ENCODE results near the gene SMPD3. TPM values are rescaled to one million over a fixed set of nuclear protein-coding genes. Genes with fewer than 3 reads are reported as not detected.
A peak's percentile ranks its signal among the peaks of the same experiment; 100 is the strongest.

The SMPD3 gene
- total RNA-seq, 2 experiments from 2014 or later = 0.89 to 1.1 TPM

DNA sequence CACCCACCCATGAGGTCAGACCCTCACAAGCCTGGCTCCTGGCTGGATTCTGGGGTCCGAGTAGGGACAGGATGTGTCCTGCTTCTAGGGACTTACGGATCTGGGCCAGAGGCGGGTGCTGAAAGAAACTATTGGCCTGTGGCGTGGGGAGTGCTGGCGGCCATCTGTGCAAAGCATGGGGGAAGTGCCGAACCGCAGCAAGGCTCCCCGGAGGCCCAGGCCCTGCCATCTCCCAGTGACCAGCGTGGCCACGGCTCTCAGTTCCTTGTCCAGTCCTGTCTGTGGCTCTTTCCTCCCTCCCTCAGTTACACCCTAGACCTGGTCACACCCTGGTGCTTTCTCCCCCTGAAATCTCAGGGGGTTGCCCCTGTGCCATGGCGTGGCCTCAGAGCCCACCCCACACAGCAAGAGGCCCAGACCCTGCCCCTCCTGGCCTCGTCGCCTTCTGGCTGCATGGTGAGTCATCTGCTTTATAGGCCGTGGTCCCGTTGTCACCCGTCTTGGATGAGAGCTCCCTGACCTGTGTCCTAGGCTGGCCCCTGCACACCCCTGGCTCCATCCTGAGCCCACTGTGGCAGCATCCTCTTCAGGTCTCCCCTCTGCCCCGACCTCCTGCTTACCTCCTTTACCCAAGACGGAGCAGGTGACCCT is 83.0 kb downstream of the SMPD3 start:
- POLR2A ChIA-PET = no interaction called here
- intact Hi-C loops (cut with DNase I, micrococcal nuclease) = loop anchor here in 1 of 2 experiments (5.0 kb wide), 1 partner anchor 47 kb away; no protein-coding TSS in a partner anchor
- Mint-ChIP-seq H3K4me1 (ENCODE audit: low read depth) (peaks cover 51% of the 10 kb centered on the region), H3K27me3 (no peaks in the 10 kb centered on the region), H3K36me3 (ENCODE audit: low read depth) (peaks cover 5% of the 10 kb centered on the region), H3K9me3 (no peaks in the 10 kb centered on the region), H3K27ac (no peak overlapping the region), H3K4me3 (no peak overlapping the region)
- TF ChIP-seq, protein P1, sequence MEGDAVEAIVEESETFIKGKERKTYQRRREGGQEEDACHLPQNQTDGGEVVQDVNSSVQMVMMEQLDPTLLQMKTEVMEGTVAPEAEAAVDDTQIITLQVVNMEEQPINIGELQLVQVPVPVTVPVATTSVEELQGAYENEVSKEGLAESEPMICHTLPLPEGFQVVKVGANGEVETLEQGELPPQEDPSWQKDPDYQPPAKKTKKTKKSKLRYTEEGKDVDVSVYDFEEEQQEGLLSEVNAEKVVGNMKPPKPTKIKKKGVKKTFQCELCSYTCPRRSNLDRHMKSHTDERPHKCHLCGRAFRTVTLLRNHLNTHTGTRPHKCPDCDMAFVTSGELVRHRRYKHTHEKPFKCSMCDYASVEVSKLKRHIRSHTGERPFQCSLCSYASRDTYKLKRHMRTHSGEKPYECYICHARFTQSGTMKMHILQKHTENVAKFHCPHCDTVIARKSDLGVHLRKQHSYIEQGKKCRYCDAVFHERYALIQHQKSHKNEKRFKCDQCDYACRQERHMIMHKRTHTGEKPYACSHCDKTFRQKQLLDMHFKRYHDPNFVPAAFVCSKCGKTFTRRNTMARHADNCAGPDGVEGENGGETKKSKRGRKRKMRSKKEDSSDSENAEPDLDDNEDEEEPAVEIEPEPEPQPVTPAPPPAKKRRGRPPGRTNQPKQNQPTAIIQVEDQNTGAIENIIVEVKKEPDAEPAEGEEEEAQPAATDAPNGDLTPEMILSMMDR (IDR thresholded peaks at IDR 0.05) = no peak
- peaks cover 0 to 4% of the 10 kb centered on the region in 2 experiments for H3K27me3 ChIP-seq (ENCODE audit: control insufficient read depth in 1 of 2, insufficient read depth in 2 of 2, low read length in 2 of 2)
- no peaks in the 10 kb centered on the region for H3K9me3 ChIP-seq (ENCODE audit: control insufficient read depth in 1 of 2, insufficient read depth in 1 of 2, low read length in 2 of 2)
- peaks cover 48% of the 10 kb centered on the region for H3K4me1 ChIP-seq (ENCODE audit: insufficient read depth, low read length)
- no peak for ATAC-seq (ENCODE audit: poor library complexity)
- no peak overlapping the region for H3K4me3 ChIP-seq (ENCODE audit: low read length)
- H3K36me3 ChIP-seq (ENCODE audit: insufficient read depth, low read length) = no peaks in the 10 kb centered on the region
- CTCF ChIA-PET = no interaction called here
- no peak for DNase-seq
- H3K27ac ChIP-seq (ENCODE audit: low read depth in 1 of 2, low read length in 2 of 2) = no peak overlapping the region

- H3K4me3 Mint-ChIP-seq = no peak overlapping the region
- Histone ChIP-seq H3K9me3 (ENCODE audit: control insufficient read depth in 1 of 2, insufficient read depth in 1 of 2, low read length in 2 of 2) (no peaks in the 10 kb centered on the region), H3K4me3 (ENCODE audit: low read length) (no peak overlapping the region), H3K36me3 (ENCODE audit: insufficient read depth, low read length) (no peaks in the 10 kb centered on the region), H3K27ac (ENCODE audit: low read depth in 1 of 2, low read length in 2 of 2) (no peak overlapping the region), H3K4me1 (ENCODE audit: insufficient read depth, low read length) (peaks cover 40% of the 10 kb centered on the region), H3K27me3 (ENCODE audit: control insufficient read depth in 1 of 2, insufficient read depth in 2 of 2, low read length in 2 of 2) (peaks cover 0 to 4% of the 10 kb centered on the region in 2 experiments)
- H3K36me3 Mint-ChIP-seq (ENCODE audit: low read depth) = peaks cover 6% of the 10 kb centered on the region
- TF ChIP-seq, protein P1 (IDR thresholded peaks at IDR 0.05) = no peak
- H3K4me1 Mint-ChIP-seq (ENCODE audit: low read depth) = peaks cover 43% of the 10 kb centered on the region
- intact Hi-C loops (cut with DNase I, micrococcal nuclease) = no loop called here
- ChIA-PET CTCF (interaction anchor here (0.6 kb wide), 1 partner anchor 236 kb away, joined by 5 read pairs; no protein-coding TSS in a partner anchor), POLR2A (no interaction called here)
- no peak for DNase-seq
- H3K9me3 Mint-ChIP-seq = no peaks in the 10 kb centered on the region
- no peak overlapping the region for H3K27ac Mint-ChIP-seq
- no peaks in the 10 kb centered on the region for H3K27me3 Mint-ChIP-seq
- peak; percentile 41 for ATAC-seq (ENCODE audit: poor library complexity)
Observed at GRCh38 chr16:68364561-68364998, 83.7 kb downstream of the SMPD3 start.

DNA sequence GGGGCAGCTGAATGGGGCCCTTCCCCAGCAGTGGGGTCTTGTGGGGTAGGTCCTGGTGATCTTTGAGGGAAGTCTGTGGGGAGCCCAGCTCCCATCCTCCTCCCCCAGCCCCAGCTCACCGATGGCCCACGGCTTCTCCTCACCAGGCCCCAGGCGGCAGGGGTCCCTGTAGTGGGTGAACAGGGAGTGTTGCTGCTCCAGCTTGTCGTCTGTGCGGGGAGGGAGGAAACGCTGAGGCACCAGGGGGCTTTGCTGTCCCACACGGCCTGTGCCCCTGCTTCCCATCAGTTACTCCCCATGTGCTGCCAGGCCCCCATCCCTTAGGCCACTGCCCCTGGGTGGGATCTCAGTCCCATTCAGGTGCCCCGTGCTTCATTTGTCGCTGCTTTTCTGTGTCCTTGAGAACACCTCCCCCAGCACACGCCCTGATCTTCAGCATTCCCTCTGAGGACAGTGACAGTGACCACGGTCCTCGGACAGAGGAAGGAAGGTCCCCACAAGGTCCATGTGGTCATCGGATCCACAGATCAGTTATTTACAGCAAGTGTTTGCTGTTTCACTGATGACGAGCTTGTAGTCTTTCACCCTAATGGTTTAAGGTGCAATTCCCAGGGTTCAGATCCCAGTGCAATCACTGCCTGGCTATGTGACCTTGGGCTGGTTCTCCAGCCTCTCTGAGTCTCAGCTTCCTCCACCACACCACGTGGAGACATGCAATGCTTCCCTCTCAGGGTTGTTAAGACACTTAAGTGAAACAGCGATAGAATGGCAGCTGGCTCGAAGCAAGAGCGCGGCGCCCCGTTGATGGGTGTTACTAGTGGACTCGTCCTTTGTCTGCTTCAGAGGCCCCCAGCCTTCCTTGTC is 84.4 kb downstream of the SMPD3 start:
- Histone ChIP-seq H3K4me3 (ENCODE audit: low read length) (no peak overlapping the region), H3K4me1 (ENCODE audit: insufficient read depth, low read length) (peaks cover 35% of the 10 kb centered on the region), H3K27me3 (ENCODE audit: control insufficient read depth in 1 of 2, insufficient read depth in 2 of 2, low read length in 2 of 2) (peaks cover 0 to 4% of the 10 kb centered on the region in 2 experiments), H3K27ac (ENCODE audit: low read depth in 1 of 2, low read length in 2 of 2) (no peak overlapping the region), H3K36me3 (ENCODE audit: insufficient read depth, low read length) (peaks cover 3% of the 10 kb centered on the region), H3K9me3 (ENCODE audit: control insufficient read depth in 1 of 2, insufficient read depth in 1 of 2, low read length in 2 of 2) (no peaks in the 10 kb centered on the region)
- Mint-ChIP-seq H3K9me3 (no peaks in the 10 kb centered on the region), H3K27me3 (no peaks in the 10 kb centered on the region), H3K4me3 (no peak overlapping the region), H3K4me1 (ENCODE audit: low read depth) (peaks cover 37% of the 10 kb centered on the region), H3K36me3 (ENCODE audit: low read depth) (peaks cover 6% of the 10 kb centered on the region), H3K27ac (no peak overlapping the region)
- ChIA-PET POLR2A (interaction anchor here (1.4 kb wide), 1 partner anchor 70 kb away, joined by 3 read pairs; no protein-coding TSS in a partner anchor), CTCF (interaction anchor here (0.6 kb wide), 1 partner anchor 237 kb away, joined by 5 read pairs; no protein-coding TSS in a partner anchor)
- DNase-seq (no peak), ATAC-seq (ENCODE audit: poor library complexity) (no peak)
- TF ChIP-seq, protein P1 (IDR thresholded peaks at IDR 0.05) = no peak
- intact Hi-C loops (cut with DNase I, micrococcal nuclease) = no loop called here
